ENCODE measurements around the gene SOWAHC. TPM values are rescaled to one million over a fixed set of nuclear protein-coding genes. Genes with fewer than 3 reads are reported as not detected.

SOWAHC gene
- total RNA-seq, 1 donor from 2014 or later, result 16.5 TPM

DNA sequence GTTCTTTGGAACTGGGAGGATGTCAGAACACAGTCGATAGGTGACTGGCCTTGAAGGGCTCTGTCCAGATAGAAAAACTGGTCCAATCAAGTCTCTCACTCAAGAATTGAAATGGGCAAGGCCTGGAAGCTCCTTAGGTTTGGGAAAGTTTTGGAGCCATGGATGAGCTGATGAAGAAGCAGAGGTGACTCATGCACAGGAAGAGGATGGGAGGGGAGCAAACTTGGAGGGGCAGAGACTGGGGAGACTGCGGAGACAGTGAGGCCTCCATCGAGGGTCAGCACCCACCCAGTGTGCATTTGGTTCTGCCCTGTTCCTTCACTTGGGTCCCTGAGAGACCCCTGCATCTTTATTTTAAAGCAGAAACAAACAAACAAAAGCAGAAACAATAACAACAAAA lies 41.1 kb downstream of the SOWAHC start:
- no peak overlapping the region for H3K4me2 ChIP-seq (ENCODE audit: low read length)

DNA sequence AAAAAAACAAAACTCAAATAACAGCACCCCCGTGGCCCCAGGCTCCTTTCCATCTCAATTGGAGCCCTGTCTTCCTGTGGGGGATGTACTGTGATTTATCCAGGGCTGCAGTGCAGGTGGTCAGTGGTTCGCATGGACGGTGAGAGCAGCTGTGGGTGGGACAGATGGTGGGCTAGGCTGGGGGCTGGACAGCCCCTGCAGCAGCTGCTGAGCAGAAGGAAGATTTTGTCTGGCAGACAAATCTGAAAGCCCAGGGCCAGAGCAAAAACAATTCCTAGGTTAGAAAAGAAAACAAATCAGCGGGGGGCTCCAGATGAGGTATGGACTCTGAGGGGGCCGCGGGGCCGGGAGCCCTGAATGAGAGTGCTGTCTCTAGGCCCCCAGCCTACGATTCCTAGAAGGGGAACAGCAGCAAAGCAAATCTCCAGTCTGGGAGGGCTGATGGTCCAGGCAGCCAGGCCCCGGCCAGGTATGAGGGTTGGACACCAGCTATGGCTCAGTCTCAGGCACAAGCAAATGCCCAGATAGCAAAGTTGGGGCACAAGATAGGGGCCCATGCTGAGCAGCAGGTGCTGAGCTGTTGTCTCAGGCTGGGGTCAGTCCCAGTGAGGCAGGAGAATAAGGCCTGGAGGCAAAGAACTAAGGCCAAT lies 45.4 kb downstream of the SOWAHC start:
- DNase-seq (ENCODE audit: low read depth), result no peak
- H3K4me3 ChIP-seq (ENCODE audit: insufficient read depth, low read depth, low read length), result no peak overlapping the region
- no peak overlapping the region for H3K4me3 Mint-ChIP-seq (ENCODE audit: unreplicated experiment)
- no peaks in the 10 kb centered on the region for H3K79me2 ChIP-seq (ENCODE audit: insufficient read depth, low read length)
- no peaks in the 10 kb centered on the region for H3K9me3 Mint-ChIP-seq (ENCODE audit: unreplicated experiment)
- no peak overlapping the region for H3K27ac Mint-ChIP-seq (ENCODE audit: unreplicated experiment)
- peaks cover 8% of the 10 kb centered on the region for H3K27me3 Mint-ChIP-seq (ENCODE audit: low read depth, unreplicated experiment)
- no peaks in the 10 kb centered on the region for H4K20me1 ChIP-seq (ENCODE audit: insufficient read depth, low read length)
- no peaks in the 10 kb centered on the region for H3K36me3 Mint-ChIP-seq (ENCODE audit: low read depth, unreplicated experiment)
- H2AFZ ChIP-seq (ENCODE audit: low read depth, low read length), result no peak overlapping the region
- H3K4me1 ChIP-seq (ENCODE audit: insufficient read depth, low read length), result no peaks in the 10 kb centered on the region
- no peak overlapping the region for H3K9ac ChIP-seq (ENCODE audit: low read length)
- no peak overlapping the region for H3K4me2 ChIP-seq (ENCODE audit: low read length)
- no peak for TF ChIP-seq EZH2 (IDR thresholded peaks at IDR 0.05; ENCODE audit: insufficient read depth, low read length)
- TF ChIP-seq, protein P1, sequence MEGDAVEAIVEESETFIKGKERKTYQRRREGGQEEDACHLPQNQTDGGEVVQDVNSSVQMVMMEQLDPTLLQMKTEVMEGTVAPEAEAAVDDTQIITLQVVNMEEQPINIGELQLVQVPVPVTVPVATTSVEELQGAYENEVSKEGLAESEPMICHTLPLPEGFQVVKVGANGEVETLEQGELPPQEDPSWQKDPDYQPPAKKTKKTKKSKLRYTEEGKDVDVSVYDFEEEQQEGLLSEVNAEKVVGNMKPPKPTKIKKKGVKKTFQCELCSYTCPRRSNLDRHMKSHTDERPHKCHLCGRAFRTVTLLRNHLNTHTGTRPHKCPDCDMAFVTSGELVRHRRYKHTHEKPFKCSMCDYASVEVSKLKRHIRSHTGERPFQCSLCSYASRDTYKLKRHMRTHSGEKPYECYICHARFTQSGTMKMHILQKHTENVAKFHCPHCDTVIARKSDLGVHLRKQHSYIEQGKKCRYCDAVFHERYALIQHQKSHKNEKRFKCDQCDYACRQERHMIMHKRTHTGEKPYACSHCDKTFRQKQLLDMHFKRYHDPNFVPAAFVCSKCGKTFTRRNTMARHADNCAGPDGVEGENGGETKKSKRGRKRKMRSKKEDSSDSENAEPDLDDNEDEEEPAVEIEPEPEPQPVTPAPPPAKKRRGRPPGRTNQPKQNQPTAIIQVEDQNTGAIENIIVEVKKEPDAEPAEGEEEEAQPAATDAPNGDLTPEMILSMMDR (IDR thresholded peaks at IDR 0.05; ENCODE audit: insufficient read depth, low read depth, low read length), result no peak
- FAIRE-seq, result no peak
- no peaks in the 10 kb centered on the region for H3K36me3 ChIP-seq (ENCODE audit: insufficient read depth, low read length)
- H3K27me3 ChIP-seq (ENCODE audit: insufficient read depth, low read length), result no peaks in the 10 kb centered on the region
- H3K9me3 ChIP-seq (ENCODE audit: insufficient read depth, low read depth, low read length), result no peaks in the 10 kb centered on the region
- peaks cover 3% of the 10 kb centered on the region for H3K4me1 Mint-ChIP-seq (ENCODE audit: low read depth, unreplicated experiment)
- no peak overlapping the region for H3K27ac ChIP-seq (ENCODE audit: low read depth, low read length)

More for the DNA sequence above, 41.1 kb downstream of the SOWAHC start:
- DNase-seq (ENCODE audit: low read depth) (no peak), FAIRE-seq (no peak)
- peaks cover 8% of the 10 kb centered on the region for H3K4me1 Mint-ChIP-seq (ENCODE audit: low read depth, unreplicated experiment)
- H3K4me3 Mint-ChIP-seq (ENCODE audit: unreplicated experiment), result no peak overlapping the region
- H3K9me3 Mint-ChIP-seq (ENCODE audit: unreplicated experiment), result peaks cover 5% of the 10 kb centered on the region
- Histone ChIP-seq H3K27ac (ENCODE audit: low read depth, low read length) (no peak overlapping the region), H3K36me3 (ENCODE audit: insufficient read depth, low read length) (no peaks in the 10 kb centered on the region), H3K9ac (ENCODE audit: low read length) (no peak overlapping the region), H3K27me3 (ENCODE audit: insufficient read depth, low read length) (no peaks in the 10 kb centered on the region), H4K20me1 (ENCODE audit: insufficient read depth, low read length) (no peaks in the 10 kb centered on the region), H3K79me2 (ENCODE audit: insufficient read depth, low read length) (no peaks in the 10 kb centered on the region), H3K9me3 (ENCODE audit: insufficient read depth, low read depth, low read length) (no peaks in the 10 kb centered on the region), H2AFZ (ENCODE audit: low read depth, low read length) (no peak overlapping the region), H3K4me1 (ENCODE audit: insufficient read depth, low read length) (no peaks in the 10 kb centered on the region), H3K4me3 (ENCODE audit: insufficient read depth, low read depth, low read length) (no peak overlapping the region)
- H3K36me3 Mint-ChIP-seq (ENCODE audit: low read depth, unreplicated experiment), result no peaks in the 10 kb centered on the region
- peaks cover 3% of the 10 kb centered on the region for H3K27me3 Mint-ChIP-seq (ENCODE audit: low read depth, unreplicated experiment)
- no peak overlapping the region for H3K27ac Mint-ChIP-seq (ENCODE audit: unreplicated experiment)
- TF ChIP-seq, protein P1 (IDR thresholded peaks at IDR 0.05; ENCODE audit: insufficient read depth, low read depth, low read length), result no peak
- no peak for TF ChIP-seq EZH2 (IDR thresholded peaks at IDR 0.05; ENCODE audit: insufficient read depth, low read length)

All from astrocyte (in vitro differentiated cells and primary cell).